ENCODE measurements around the gene LIMS2. TPM values are rescaled to one million over a fixed set of nuclear protein-coding genes. Genes with fewer than 3 reads are reported as not detected.

LIMS2 gene
- total RNA-seq, 2 experiments from 2014 or later: 6.1 to 7.0 TPM

DNA sequence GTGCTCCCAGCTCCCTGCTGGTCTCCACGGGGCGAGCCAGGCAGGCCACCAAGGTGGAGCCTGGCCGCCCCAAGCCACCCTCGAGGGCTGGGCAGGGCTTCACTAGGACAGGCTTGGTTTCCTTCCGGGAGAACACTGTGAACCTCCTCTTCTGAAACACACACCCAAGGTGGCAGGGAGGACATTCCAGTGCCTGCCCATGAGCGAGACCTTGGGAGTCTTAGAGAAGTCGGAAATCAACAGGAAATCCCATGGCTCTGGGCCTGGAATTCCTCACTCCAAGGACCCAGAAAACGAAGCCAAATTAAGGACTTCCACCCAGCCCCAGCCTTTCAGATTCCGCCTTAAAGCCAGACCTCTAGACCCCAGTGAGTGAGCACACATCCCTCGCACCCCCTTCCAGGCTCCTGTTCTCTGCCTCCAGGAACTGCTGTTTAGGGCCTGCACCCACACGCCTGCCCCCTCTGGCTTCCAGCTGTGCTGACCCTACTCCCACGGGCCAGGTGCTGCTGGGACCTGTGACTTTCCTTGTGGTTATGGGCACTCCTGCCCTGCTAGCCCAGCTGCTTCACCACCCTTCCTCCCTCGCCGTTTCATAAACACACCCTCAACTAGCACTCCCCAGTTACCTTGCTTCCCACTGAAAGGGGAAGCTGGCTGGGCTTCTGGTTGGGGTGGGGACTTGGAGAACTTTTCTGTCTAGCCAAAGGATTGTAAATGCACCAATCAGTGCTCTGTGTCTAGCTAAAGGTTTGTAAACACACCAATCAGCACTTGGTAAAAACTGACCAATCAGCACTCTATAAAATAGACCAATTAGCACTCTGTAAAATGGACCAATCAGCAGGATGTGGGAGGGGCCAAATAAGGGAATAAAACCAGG is 15.7 kb downstream of the LIMS2 start:
- TF ChIP-seq, protein P1, sequence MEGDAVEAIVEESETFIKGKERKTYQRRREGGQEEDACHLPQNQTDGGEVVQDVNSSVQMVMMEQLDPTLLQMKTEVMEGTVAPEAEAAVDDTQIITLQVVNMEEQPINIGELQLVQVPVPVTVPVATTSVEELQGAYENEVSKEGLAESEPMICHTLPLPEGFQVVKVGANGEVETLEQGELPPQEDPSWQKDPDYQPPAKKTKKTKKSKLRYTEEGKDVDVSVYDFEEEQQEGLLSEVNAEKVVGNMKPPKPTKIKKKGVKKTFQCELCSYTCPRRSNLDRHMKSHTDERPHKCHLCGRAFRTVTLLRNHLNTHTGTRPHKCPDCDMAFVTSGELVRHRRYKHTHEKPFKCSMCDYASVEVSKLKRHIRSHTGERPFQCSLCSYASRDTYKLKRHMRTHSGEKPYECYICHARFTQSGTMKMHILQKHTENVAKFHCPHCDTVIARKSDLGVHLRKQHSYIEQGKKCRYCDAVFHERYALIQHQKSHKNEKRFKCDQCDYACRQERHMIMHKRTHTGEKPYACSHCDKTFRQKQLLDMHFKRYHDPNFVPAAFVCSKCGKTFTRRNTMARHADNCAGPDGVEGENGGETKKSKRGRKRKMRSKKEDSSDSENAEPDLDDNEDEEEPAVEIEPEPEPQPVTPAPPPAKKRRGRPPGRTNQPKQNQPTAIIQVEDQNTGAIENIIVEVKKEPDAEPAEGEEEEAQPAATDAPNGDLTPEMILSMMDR (IDR thresholded peaks at IDR 0.05): no peak
- CTCF ChIA-PET: no interaction called here
- no peaks in the 10 kb centered on the region for H3K4me1 Mint-ChIP-seq (ENCODE audit: low read depth)
- no peaks in the 10 kb centered on the region for H3K9me3 Mint-ChIP-seq
- intact Hi-C loops (cut with DNase I, micrococcal nuclease): no loop called here
- no peak overlapping the region for H3K27ac Mint-ChIP-seq
- H3K27ac ChIP-seq (ENCODE audit: low read depth in 1 of 2, low read length in 2 of 2): no peak overlapping the region
- peaks cover 2% of the 10 kb centered on the region for H3K4me1 ChIP-seq (ENCODE audit: insufficient read depth, low read length)
- H3K4me3 Mint-ChIP-seq: no peak overlapping the region
- peaks cover 16% of the 10 kb centered on the region in 2 experiments for H3K27me3 ChIP-seq (ENCODE audit: control insufficient read depth in 1 of 2, insufficient read depth in 2 of 2, low read length in 2 of 2)
- H3K36me3 ChIP-seq (ENCODE audit: insufficient read depth, low read length): no peaks in the 10 kb centered on the region
- peaks cover 0 to 8% of the 10 kb centered on the region in 2 experiments for H3K9me3 ChIP-seq (ENCODE audit: control insufficient read depth in 1 of 2, insufficient read depth in 1 of 2, low read length in 2 of 2)
- H3K4me3 ChIP-seq (ENCODE audit: low read length): no peak overlapping the region
- H3K36me3 Mint-ChIP-seq (ENCODE audit: low read depth): no peaks in the 10 kb centered on the region
- DNase-seq (no peak), ATAC-seq (ENCODE audit: poor library complexity) (no peak)
- peaks cover 39% of the 10 kb centered on the region for H3K27me3 Mint-ChIP-seq
- POLR2A ChIA-PET: no interaction called here

DNA sequence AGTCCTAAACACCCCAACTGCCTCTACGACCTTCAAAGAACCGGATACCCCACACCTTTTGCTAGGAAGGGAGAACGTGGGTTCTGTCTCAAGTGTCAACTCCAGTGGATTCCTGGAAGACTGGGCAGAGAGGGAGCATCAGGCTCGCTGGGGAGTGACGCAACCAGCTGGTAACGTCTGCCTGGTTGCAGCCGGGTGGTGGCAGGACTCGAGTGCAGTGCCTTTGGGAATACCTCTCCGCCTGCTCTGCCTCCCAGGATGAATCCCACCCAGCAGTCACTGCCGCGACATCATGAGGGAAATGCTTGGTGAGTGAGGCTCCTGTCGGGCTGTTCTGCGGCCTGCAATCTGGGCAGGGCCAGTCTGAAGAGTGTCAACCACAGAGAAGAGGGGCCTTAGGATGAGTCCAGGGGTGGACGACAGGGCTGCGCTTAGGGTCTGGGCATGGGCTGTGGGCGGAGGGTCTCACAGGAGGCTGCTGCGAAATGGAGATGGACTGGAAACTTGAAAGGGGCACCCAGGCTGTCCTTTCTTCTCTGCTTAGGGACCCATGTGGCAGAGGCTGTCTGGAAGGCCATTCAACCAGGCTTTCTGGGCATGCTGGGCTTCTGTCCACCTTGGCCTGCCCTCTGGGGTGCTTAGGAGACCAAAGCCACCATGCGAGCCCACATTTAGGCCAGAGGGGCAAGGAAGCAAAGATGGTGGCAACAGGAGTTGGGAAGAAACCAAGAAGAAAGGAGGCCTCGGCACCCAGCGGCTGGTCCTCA is 16.5 kb downstream of the LIMS2 start:
- H3K27me3 ChIP-seq (ENCODE audit: control insufficient read depth in 1 of 2, insufficient read depth in 2 of 2, low read length in 2 of 2): peaks cover 11 to 14% of the 10 kb centered on the region in 2 experiments
- H3K4me1 ChIP-seq (ENCODE audit: insufficient read depth, low read length): no peaks in the 10 kb centered on the region
- H3K27ac Mint-ChIP-seq: no peak overlapping the region
- TF ChIP-seq, protein P1 (IDR thresholded peaks at IDR 0.05): no peak
- no peak overlapping the region for H3K27ac ChIP-seq (ENCODE audit: low read depth in 1 of 2, low read length in 2 of 2)
- no peak overlapping the region for H3K4me3 Mint-ChIP-seq
- ATAC-seq (ENCODE audit: poor library complexity): no peak
- peaks cover 38% of the 10 kb centered on the region for H3K27me3 Mint-ChIP-seq
- no peak overlapping the region for H3K4me3 ChIP-seq (ENCODE audit: low read length)
- CTCF ChIA-PET: no interaction called here
- peak in 1 of 14 experiments; percentile 3 for DNase-seq
- POLR2A ChIA-PET: no interaction called here
- no peaks in the 10 kb centered on the region for H3K9me3 Mint-ChIP-seq
- no peaks in the 10 kb centered on the region for H3K4me1 Mint-ChIP-seq (ENCODE audit: low read depth)
- H3K36me3 ChIP-seq (ENCODE audit: insufficient read depth, low read length): no peaks in the 10 kb centered on the region
- peaks cover 0 to 8% of the 10 kb centered on the region in 2 experiments for H3K9me3 ChIP-seq (ENCODE audit: control insufficient read depth in 1 of 2, insufficient read depth in 1 of 2, low read length in 2 of 2)
- H3K36me3 Mint-ChIP-seq (ENCODE audit: low read depth): no peaks in the 10 kb centered on the region
- intact Hi-C loops (cut with DNase I, micrococcal nuclease): no loop called here

DNA sequence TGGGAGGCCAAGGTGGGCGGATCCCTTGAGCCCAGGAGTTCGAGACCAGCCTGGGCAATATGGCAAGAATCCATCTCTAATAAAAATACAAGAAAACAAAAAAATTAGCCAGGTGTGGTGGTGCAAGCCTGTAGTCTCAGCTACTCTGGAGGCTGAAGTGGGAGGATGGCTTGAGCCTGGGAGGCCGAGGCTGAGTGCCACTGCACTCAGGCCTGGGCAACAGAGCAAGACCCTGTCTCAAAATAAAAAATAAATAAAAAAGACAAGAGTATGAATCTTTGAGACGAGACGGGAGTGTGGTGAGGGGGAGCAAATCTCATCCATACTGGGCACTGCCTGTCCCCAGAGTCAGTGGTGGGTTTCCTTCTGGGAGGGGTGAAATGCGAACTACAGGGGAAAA is 17.2 kb downstream of the LIMS2 start:
- Mint-ChIP-seq H3K36me3 (ENCODE audit: low read depth) (no peaks in the 10 kb centered on the region), H3K27me3 (peaks cover 31% of the 10 kb centered on the region), H3K27ac (no peak overlapping the region), H3K9me3 (no peaks in the 10 kb centered on the region), H3K4me1 (ENCODE audit: low read depth) (no peaks in the 10 kb centered on the region), H3K4me3 (no peak overlapping the region)
- no peak overlapping the region for H3K4me3 ChIP-seq (ENCODE audit: low read length)
- POLR2A ChIA-PET: no interaction called here
- H3K4me1 ChIP-seq (ENCODE audit: insufficient read depth, low read length): no peaks in the 10 kb centered on the region
- ATAC-seq (ENCODE audit: poor library complexity): no peak
- intact Hi-C loops (cut with DNase I, micrococcal nuclease): no loop called here
- H3K9me3 ChIP-seq (ENCODE audit: control insufficient read depth in 1 of 2, insufficient read depth in 1 of 2, low read length in 2 of 2): peaks cover 0 to 8% of the 10 kb centered on the region in 2 experiments
- H3K36me3 ChIP-seq (ENCODE audit: insufficient read depth, low read length): no peaks in the 10 kb centered on the region
- TF ChIP-seq, protein P1 (IDR thresholded peaks at IDR 0.05): no peak
- no peak overlapping the region for H3K27ac ChIP-seq (ENCODE audit: low read depth in 1 of 2, low read length in 2 of 2)
- CTCF ChIA-PET: no interaction called here
- no peak for DNase-seq
- peaks cover 8% of the 10 kb centered on the region in 2 experiments for H3K27me3 ChIP-seq (ENCODE audit: control insufficient read depth in 1 of 2, insufficient read depth in 2 of 2, low read length in 2 of 2)
